Left forelimb (tissue), 1 donor: ENCODE results near the gene TDO2.
"Not testable (repeated sequence)": the region's sequence is repeated elsewhere in the genome, so short reads cannot be mapped to it uniquely, and the experiment has no call there.

Experiments used
- DNase-seq: peaks from one replicate; pipeline ENCODE4 v3.0.0-alpha.2; 2018; ENCODE audit warnings: low spot score

The TDO2 gene

DNA sequence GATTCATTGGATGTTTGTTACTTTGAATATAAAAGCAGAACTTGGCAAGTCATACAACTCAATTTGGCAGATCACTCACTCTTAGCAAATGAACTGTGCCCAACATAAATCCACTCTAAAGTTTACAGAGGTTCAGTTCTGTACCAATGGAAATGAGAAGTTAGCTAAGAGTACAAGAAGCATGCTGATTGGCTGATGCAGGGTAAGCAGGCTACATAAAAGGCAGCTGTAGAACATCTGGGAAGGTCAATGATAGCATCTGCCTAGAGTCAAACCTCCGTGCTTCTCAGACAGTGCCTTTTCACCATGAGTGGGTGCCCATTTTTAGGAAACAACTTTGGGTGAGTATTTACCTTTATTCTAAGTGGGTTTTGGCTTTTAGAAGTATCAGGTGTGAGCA lies at the start of gene TDO2:
TSS of gene TDO2 (plus strand) at position 244 of the 400 bp plus-strand sequence. CDS start at position 307, 63 bp downstream.
- no peak for DNase-seq

DNA sequence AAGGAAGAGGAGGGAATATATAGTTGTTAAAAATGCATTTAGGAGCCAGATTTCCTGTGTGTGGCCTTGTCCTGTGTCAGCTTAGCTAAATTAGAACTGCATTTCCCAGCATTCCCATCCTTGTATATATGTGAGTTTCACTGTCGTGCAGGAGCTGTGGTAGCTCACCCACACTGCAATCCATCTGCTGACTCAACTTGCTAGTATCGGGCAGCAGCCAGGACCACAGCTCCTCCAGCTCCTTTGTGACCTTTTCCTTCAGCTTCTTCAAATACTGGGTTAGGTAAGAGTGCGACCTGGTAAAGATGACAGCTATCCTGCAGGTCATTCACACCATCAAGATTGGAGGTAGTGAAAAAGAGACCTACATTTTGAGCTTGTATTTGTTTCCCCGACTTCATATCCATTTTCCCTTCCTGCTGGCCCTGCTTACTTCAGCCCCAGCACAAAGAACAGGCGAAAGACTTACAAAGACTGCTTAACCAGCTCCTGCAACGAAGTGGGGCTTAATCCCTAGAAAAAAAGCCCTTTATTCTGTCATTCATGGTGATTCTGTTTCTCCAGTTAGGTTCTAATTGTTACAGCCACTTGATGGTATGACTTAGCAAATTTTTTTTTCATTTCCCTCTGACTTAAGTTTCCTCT lies 48.8 kb upstream of the TDO2 start:
- no peak for DNase-seq

DNA sequence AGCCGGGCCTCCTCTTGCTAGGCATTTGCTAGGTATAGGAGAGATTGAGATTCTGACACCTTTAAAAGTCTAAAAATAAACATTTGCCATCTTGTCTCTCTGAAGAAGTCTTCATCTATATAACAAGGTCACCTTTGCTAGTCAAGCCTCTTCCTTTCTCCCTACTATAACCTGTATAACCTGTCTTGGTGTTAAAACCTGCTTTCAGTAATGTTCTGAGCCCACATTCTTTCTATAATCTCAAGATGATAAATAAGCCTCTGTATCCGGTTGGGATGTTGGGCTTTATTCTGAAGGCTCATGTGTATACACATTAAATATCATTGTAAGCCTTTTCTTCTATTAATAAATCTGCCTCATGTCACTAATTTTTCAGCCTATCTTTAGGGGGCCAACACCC lies 47.6 kb upstream of the TDO2 start:
- no peak for DNase-seq

DNA sequence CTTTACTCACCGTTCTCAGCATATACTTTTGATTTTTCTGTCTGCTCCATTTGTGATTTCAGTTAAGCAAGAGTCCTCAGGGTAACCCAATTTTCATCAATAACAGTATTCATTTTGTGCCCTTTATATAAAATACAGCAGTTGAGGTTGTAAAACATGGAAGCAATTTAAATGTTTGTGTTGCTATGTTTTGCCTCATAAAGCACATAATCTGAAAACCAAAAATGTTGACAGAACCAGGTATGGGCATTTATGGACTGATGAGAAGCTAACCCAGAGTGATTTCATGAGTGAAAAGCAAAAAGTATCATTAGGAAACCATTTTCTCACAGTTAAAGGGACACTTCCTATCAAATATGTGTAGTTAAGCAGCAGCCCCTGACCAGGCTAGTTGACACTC lies 37.3 kb upstream of the TDO2 start, which contains the start of gene ASIC5:
TSS of gene ASIC5 (minus strand) at position 101 of the 400 bp plus-strand sequence. CDS start at position 50, 51 bp downstream.
- DNase-seq = no peak

DNA sequence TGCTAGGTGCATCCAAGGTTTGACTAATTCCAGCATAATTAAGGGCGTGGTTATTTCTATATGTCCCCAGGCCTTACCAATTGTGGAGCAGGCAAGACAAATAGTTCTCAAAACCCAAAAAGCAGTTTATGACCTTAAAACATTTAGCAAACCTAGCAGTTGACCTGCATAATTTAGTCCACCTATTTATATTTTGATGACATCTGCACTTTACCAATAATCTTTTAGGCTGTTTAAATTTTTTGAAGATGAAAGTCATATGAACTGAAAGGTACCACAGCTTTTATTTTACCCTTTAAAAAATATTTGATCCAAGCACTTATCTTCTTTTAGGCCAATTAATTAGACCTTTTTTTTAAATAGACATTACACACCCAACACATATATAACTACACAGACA lies 27.6 kb upstream of the TDO2 start:
- DNase-seq = no peak

DNA sequence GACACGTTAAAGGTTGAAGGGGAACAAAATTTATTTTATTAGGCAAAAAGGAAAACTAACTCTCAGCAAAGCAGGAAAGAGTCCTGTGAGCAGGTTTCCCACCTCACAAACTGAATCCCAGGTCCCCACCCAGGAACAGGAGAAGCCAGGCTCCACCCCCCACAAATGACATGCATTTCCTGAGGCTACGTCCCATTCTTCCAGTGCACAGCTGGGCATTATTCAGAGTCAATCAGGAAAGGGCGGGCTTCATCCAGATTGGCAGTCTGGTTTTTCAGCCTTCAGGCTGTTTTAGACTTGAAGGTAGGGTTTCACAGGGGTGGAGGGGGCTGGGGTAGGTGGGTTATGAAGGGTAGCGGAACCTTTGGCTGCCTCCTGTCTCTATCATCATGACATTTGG lies 25.5 kb upstream of the TDO2 start:
- DNase-seq = no peak

DNA sequence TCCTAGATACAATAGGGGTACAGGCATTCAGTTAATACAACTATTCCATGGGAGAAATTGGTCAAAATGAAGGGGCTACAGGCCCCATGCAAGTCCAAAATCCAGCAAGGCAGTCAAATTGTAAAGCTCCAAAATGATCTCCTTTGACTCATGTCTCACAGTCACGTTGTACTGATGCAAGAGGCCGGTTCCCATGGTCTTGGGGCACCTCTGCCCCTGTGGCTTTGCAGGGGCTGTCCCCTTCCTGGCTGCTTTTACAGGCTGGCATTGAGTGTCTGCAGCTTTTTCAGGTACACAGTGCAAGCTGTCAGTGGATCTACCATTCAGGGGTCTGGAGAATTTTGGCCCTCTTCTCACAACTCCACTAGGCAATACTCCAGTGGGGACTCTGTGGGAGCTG lies 24.9 kb upstream of the TDO2 start:
- DNase-seq = no peak

DNA sequence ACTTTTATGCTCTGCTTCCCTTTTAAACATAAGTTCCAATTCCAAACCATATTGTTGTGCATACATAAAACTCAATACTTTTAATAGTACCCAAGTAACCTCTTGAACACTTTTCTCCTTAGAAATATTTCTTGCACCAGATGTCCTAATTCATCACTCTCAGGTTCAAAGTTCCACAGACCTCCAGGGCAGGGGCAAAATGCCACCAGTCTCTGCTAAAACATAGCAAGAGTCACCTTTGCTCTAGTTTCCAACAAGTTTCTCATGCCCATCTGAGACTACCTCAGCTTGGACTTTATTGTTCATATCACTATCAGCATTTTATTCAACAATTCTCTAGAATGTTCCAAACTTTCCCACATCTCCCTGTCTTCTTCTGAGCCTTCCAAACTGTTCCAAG lies 23.7 kb upstream of the TDO2 start:
- no peak for DNase-seq

DNA sequence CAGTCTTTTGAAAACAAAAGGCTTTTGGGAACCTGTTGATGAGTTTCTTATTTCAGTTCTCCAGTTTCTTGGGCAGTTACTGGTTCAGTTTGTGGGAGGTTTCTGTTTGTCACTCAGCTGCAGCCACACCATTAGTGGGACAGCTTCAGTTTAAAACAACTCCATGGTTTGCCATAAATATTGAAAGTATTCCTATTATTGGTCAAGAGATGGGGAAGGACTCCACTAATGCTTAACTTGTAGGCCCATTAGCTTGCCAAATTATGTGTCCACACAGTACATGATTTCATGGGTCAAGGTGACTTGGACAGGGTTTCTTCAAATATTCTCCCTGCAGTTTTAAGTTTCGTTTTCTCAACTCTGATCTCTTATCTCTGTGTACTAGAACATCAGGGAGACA lies 21.9 kb upstream of the TDO2 start:
- DNase-seq = no peak

DNA sequence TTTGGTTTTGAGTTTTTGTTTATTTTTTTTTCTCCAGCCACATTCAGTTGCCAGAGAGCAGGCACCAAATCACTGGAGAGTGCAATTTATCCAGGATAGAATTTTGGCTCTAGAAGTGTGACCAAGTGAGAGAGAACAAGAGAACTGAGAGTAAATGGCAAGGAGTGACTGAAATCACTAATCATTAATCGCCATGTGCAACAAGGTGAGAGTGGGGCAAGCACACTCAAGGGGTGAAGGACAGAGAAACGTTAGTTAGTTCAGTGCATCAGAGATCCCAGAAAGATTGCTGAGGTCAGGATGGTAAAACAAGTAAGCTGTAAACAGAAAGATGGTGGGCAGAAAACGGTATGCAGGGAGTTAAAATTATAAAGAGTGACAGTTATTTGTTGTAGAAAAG lies 19.6 kb upstream of the TDO2 start:
- no peak for DNase-seq

DNA sequence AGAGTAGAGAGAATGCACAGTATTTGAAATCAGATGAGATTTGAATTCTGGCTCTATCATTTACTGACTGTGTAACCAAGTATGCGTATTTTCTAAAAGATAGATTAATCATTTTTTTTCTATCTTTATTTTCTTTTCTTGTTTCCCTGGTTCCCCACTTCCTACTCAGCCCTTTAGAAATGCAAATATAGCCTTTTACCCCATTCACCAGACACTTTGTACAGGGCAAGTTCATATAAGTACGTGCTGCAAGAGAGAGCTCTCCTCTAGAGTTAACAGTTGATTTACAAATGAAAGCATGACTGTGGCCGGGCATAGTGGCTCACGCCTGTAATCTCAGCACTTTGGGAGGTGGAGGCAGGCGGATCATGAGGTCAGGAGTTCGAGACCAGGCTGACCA lies 17.8 kb upstream of the TDO2 start:
- no peak for DNase-seq

DNA sequence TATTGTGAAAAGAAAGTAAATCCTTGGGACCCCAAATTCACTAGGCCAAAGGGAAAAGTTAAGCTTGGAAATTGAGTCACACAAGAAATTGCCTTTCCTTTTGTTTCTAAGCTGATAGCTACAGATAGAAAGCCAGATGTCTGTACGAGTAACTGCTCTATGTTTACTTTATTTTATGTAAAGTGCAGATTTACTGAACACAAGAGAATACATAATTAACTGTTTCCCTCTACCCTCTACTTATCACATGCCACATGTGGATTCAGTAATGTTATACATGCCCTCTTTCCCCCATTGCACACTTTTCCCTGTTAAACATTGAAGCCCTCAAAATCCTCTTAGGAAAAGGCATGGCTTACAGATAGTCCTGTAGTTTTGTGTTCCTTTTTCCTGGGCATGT lies 16.5 kb upstream of the TDO2 start:
- no peak for DNase-seq

DNA sequence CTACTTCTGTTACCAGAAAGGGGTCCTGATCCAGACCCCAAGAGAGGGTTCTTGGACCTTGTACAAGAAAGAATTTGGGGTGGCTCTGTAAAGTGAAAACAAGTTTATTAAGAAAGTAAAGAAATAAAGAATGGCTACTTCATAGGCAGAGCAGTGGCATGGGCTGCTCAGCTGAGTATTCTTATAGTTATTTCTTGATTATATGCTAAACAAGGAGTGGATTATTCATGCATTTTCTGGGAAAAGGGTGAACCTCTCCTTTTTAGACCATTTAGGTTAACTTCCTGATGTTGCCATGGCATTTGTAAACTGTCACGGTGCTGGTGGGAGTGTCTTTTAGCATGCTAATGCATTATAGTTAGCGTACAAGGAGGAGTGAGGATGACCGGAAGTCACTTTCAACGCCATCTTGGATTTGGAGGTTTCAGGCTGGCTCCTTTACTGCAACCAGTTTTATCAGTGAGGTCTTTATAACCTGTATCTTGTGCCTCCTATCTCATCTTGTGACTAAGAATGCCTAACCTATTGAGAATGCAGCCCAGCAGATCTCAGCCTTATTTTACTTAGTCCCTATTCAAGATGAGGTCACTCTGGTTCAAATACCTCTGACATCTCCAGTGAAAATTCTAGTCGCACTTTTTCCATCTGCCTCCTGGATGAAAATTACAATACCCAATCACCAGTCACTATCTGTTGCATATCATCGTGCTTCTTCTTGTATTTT lies 15.5 kb upstream of the TDO2 start:
- no peak for DNase-seq

DNA sequence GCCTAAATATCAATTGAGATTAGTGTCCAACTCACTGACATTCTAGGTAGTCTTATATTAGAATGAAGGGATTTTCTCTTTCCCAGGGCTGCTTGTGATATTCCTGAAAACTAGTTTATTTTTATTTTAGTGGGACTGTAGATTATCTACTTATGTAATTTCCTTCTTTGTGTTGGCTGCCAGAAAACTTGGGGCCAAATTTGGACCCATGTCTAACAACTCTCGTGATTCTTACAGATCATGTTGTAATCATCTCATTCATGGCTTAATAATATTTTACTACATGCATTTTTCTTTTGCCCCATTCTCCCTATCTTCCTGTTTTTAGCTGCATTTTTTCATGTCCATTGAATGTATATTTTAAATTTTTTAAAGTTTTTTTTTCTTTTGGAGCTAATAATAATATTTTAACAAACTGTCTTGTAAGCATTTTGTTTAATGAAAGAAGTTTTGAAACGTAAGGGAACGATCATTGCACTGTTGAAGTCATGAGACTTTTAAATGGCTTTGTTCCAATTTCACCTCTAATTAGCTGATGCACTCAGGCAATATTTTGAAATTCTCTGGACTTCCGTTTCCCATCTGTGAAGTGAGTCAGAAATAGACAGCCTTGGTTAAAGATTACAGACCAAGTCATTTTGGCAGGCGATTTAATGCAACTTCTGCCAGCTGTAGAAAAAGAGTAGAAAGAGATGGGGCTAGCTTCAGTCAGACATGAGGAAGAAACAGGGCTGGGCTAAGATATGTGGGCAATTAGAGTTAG lies 14.3 kb upstream of the TDO2 start:
- DNase-seq = no peak

DNA sequence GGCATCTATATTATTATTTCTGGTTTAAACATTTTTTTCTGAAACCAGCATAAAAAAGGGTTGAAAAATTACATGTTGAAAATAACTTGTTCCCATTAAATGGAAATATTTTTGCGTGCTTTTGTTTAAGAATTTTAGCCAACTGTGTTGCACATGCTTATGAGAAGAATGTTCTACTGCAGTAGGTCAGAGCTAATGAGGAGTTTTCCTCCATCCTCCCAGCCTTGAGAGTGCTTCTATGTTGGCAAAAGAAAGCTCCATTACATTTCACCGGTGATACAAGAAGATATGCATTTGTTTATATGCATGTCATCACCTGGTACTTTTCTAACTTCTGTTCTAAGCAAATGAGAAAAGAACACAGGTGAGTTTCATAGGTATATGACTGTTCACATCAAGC lies 13.6 kb upstream of the TDO2 start:
- no peak for DNase-seq

DNA sequence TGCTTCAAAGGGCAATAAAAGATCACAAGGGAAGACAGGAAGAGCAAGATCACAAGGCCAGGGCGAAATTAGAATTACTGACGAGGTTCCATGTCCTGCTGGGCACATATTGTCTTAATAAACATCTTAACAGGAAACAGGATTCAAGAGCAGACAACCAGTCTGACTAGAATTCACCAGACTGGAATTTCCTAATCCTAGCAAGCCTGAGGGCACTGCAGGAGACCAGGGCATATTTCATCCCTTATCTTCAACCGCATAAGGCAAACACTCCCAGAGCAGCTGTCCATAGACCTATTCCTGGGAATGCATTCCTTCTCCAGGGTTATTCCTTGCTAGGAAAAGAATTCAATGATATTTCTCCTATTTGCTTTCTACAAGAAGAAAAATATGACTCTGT lies 12.4 kb upstream of the TDO2 start:
- no peak for DNase-seq

DNA sequence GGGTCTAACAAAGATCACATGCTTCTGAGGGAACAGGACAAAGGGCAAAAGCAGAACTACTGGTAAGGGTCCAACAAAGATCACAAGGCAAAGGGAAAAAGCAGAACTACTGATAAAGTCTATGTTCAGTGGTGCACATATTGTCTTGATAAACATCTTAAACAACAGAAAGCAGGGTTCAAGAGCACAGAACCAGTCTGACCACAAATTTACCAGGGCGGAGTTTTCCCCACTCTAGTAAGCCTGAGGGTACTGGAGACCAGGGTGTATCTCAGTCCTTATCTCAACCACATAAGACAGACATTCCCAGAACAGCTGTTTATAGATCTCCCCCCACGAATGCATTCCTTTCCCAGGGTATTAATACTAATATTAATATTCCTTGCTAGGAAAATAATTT lies 5.1 kb upstream of the TDO2 start:
- DNase-seq = not testable (repeated sequence)

DNA sequence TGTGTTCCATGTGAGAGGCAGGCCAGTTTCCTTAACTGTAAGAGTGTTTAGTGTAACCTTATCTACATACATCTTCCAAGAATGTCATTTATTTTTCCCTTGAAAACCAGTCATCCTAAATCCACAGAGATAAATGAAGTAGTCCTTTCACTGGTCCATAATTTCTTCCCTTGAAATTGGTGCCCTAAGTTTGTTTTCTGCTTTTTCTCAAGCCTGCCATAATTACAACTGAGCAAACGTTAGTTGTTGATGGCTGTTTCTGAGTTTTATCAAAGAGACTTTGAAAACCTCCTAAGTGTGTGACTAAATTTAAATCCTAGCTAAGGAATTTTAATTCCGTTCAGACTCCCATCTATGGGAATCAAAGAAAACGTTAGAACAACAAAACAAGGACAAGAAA lies 3.6 kb upstream of the TDO2 start:
- no peak for DNase-seq

DNA sequence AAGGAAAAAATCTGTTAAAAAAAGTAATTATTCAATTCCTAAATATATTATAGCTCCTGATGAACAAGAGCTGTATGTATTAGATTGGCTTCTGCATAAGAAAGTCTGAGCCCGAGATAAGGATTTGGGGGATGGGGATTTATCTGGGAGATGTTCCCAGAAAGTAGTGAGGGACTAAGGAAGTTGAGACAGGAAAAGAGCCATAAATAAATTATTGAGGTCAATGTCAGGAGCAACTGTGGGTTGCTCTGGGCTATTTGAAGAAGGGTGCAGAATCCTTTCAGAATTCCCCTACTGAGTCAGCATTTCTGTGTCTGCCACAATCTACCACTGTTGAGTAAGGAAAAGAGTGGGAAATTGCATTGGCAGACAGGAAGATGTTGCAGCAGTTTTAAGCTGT lies 3.1 kb upstream of the TDO2 start:
- DNase-seq = no peak

DNA sequence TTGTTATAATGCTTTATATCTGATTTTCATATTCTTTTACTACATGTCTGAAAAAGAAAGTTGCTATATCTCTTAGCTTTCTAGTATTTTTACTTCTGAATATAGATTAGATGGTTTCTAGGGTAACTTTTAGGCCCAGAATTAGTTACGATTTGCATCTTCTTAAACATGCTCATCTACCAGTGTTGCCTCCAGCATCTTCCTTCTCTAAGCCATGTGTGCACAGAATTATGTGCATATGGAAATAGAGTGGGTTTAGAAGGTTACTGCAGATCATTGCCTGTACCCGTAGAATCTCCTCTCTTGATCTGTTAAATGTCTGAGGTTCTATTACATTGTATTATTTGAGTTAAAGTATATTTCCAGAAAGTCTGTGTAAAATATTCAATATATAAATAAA lies 2.5 kb upstream of the TDO2 start:
- DNase-seq = no peak

DNA sequence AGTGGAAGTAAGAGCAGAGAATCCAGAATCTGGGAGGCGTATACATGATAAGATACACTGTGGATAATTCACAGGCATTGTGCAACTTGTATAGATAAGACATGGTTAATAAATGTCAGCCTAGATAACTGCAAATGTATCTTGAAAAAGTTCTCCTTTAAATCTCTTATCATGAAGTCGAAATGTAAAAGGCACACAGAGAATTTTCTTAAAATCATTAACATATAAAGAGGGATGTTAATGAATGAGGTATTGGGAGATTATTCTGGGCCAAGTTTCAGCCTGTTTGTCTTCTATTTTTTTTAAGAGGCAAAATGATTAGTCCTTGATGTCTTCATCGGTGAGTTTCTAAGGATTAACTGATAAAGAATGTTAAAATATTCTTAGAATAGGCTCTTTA lies 835 bp downstream of the TDO2 start:
- no peak for DNase-seq

DNA sequence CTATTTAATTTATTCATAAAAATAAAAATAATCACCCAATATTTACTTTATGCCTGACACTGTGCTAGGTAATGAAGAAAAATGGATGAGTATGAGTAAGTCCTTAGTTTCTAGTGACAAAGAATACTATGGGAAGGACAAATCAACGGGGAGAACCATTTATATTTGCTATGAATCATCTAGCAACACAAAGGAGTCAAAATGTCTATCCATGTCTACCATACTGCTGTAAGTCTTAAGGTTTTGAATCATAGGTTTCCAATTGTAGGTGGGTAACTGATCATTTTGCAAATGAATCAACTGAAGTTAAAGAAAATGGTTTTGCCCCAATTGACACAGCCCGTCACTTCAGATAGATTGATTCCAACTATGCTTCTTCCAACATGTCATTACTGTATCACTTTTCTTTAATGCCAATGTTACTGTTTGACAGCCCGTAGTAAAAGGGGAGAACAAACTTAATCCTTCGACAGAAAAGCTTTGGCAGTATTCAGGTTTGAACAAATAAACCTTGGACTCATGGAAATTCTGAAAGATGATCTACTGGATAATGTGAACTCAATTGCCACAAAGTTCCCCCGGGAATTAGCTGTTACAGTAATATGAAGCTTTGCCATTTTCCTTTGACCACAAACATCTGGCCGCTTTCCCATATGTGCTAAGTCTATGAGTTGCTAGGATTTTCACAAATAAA lies 3.2 kb downstream of the TDO2 start:
- peak; percentile 63 for DNase-seq

DNA sequence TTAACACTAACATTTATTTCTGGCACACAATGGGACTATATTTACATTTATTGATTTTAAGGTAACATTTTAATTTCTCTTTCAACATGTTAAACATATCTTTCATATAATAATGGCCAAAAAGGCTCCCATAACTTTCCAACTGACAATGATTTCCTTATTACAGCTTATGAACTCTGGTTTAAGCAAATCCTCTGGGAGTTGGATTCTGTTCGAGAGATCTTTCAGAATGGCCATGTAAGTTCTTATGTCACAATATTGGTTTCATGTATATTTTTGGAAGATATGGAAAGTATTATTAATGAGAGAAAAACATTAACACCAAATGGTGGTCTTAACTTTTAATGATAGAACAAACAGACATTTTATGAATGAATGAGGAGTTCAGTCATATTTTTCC lies 4.1 kb downstream of the TDO2 start:
- no peak for DNase-seq
